AG09319 (cell line): ENCODE measurements around the gene FGFRL1.

Experiments
- DNase-seq: peaks from one replicate; pipeline ENCODE4 v3.0.0-alpha.2; 2010; ENCODE audit warnings: low read depth; ENCODE audit errors: extremely low read depth
- CTCF ChIP-seq: IDR thresholded peaks from 2 replicates; pipeline ENCODE4 v1.5.1; 2011; ENCODE audit warnings: low read depth, mild to moderate bottlenecking, inconsistent platforms, low read length, moderate library complexity

FGFRL1 gene

GRCh38 chr4:1069394-1069793 is 58.0 kb downstream of the FGFRL1 start:
- TF ChIP-seq CTCF: no peak
- DNase-seq: no peak

GRCh38 chr4:1072830-1073446 is 61.5 kb downstream of the FGFRL1 start:
- peak; percentile 11 for DNase-seq

GRCh38 chr4:1074077-1074476 is 62.7 kb downstream of the FGFRL1 start:
- no peak for TF ChIP-seq CTCF
- DNase-seq: no peak

More at GRCh38 chr4:1072830-1073446, 61.5 kb downstream of the FGFRL1 start:
- peak; percentile 82 for TF ChIP-seq CTCF

- no peak for TF ChIP-seq CTCF
- no peak for DNase-seq
Measured at GRCh38 chr4:1075225-1075624, 63.8 kb downstream of the FGFRL1 start.

GRCh38 chr4:1075809-1076699 is 64.6 kb downstream of the FGFRL1 start:
- no peak for TF ChIP-seq CTCF
- DNase-seq: no peak
